SU-DHL-6 (cell line): ENCODE results near the gene CSNK1G3.

ENCODE experiments used
- CTCF ChIP-seq: fragments of 200-600 bp; sonication (generic); IDR thresholded peaks from one replicate; pipeline ENCODE4 v1.5.1; 2017; ENCODE audit warnings: antibody characterized with exemption, mild to moderate bottlenecking, low read length, moderate library complexity; ENCODE audit not compliant: insufficient read depth, poor library complexity, severe bottlenecking
- EZH2phosphoT487 ChIP-seq: fragments of 200-600 bp; sonication (generic), shearing (Covaris generic); conservative IDR thresholded peaks from 2 replicates; pipeline ENCODE4 v1.6.1; 2018; ENCODE audit warnings: mild to moderate bottlenecking, antibody characterized with exemption, low read length, moderate library complexity, mixed read lengths

- TF ChIP-seq CTCF = no peak
- TF ChIP-seq EZH2phosphoT487 = no peak
Measured at GRCh38 chr5:123538670-123539459, 26.9 kb downstream of the CSNK1G3 start.
